Muscle of leg (tissue), 11 donors: ENCODE measurements around the gene CAMTA1. TPM values are rescaled to one million over a fixed set of nuclear protein-coding genes. Genes with fewer than 3 reads are reported as not detected.

Source experiments
- DNase-seq: peaks from one replicate; pipeline ENCODE4 v3.0.0; 2013
- H3K27ac ChIP-seq: one replicate; pipeline ENCODE4 v1.5.1; 2013; ENCODE audit warnings: mild to moderate bottlenecking, low read length, control low read depth
- H3K27me3 ChIP-seq: one replicate; pipeline ENCODE4 v1.6.1; 2013; ENCODE audit warnings: low read length; ENCODE audit not compliant: control insufficient read depth, insufficient read depth
- H3K36me3 ChIP-seq: one replicate; pipeline ENCODE4 v1.6.1; 2013; ENCODE audit warnings: low read length; ENCODE audit not compliant: control insufficient read depth, insufficient read depth
- H3K4me1 ChIP-seq: one replicate; pipeline ENCODE4 v1.6.1; 2013; ENCODE audit warnings: low read length; ENCODE audit not compliant: control insufficient read depth, insufficient read depth
- H3K4me3 ChIP-seq: one replicate; pipeline ENCODE4 v1.5.1; 2013; ENCODE audit warnings: low read length, control low read depth
- H3K9me3 ChIP-seq: replicated peaks from 2 replicates; pipeline ENCODE4 v1.6.1; 2013; ENCODE audit warnings: low read depth, low read length; ENCODE audit not compliant: control insufficient read depth
- WGBS: methylation state at CpG from one replicate; pipeline ENCODE4 v1.1.5; 2013; ENCODE audit warnings: missing lambda C conversion rate; ENCODE audit not compliant: insufficient coverage; 5-methylcytosine and 5-hydroxymethylcytosine counted together
- polyA plus RNA-seq, 8 donors: library from polyadenylated mRNA; unstranded; fragments of 120-200 nt; gene quantifications; one replicate each; pipeline versions ENCODE4 v1.2.1 to v1.2.3, GENCODE V29; 2013; ENCODE audit warnings: inconsistent platforms in 1 of 8, low replicate concordance in 1 of 8; ENCODE audit not compliant: insufficient read length in 8 of 8, insufficient read depth in 1 of 8
- total RNA-seq: library from RNA; stranded (reverse); fragments of 120-200 nt; gene quantifications from one replicate; pipeline ENCODE4 v1.2.4, GENCODE V29; 2013

Gene CAMTA1
- total and polyA plus RNA-seq, 9 donors = 36.4 to 56.4 (median 47.7) TPM

DNA sequence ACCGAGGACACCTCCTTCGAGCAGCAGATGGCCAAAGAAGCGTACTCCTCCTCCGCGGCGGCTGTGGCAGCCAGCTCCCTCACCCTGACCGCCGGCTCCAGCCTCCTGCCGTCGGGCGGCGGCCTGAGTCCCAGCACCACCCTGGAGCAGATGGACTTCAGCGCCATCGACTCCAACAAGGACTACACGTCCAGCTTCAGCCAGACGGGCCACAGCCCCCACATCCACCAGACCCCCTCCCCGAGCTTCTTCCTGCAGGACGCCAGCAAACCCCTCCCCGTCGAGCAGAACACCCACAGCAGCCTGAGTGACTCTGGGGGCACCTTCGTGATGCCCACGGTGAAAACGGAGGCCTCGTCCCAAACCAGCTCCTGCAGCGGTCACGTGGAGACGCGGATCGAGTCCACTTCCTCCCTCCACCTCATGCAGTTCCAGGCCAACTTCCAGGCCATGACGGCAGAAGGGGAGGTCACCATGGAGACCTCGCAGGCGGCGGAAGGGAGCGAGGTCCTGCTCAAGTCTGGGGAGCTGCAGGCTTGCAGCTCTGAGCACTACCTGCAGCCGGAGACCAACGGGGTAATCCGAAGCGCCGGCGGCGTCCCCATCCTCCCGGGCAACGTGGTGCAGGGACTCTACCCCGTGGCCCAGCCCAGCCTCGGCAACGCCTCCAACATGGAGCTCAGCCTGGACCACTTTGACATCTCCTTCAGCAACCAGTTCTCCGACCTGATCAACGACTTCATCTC, 879.1 kb downstream of the CAMTA1 start:
- no peaks in the 10 kb centered on the region for H3K27me3 ChIP-seq
- no peaks in the 10 kb centered on the region for H3K36me3 ChIP-seq
- no peak for DNase-seq
- peaks cover 5% of the 10 kb centered on the region for H3K4me1 ChIP-seq
- H3K4me3 ChIP-seq = no peak overlapping the region
- H3K27ac ChIP-seq = no peak overlapping the region
- no peaks in the 10 kb centered on the region for H3K9me3 ChIP-seq
- 88% methylated on average over 45 of the region's 48 CpGs for WGBS

DNA sequence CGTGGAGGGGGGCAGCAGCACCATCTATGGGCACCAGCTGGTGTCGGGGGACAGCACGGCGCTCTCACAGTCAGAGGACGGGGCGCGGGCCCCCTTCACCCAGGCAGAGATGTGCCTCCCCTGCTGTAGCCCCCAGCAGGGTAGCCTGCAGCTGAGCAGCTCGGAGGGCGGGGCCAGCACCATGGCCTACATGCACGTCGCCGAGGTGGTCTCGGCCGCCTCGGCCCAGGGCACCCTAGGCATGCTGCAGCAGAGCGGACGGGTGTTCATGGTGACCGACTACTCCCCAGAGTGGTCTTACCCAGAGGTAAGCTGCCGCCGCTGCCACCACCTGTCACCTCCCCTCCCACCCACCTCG, 879.6 kb downstream of the CAMTA1 start:
- Histone ChIP-seq H3K9me3 (no peaks in the 10 kb centered on the region), H3K27ac (no peak overlapping the region), H3K4me1 (peaks cover 9% of the 10 kb centered on the region), H3K27me3 (no peaks in the 10 kb centered on the region), H3K36me3 (no peaks in the 10 kb centered on the region), H3K4me3 (no peak overlapping the region)
- 88% methylated on average over 21 of the region's 21 CpGs for WGBS
- no peak for DNase-seq

DNA sequence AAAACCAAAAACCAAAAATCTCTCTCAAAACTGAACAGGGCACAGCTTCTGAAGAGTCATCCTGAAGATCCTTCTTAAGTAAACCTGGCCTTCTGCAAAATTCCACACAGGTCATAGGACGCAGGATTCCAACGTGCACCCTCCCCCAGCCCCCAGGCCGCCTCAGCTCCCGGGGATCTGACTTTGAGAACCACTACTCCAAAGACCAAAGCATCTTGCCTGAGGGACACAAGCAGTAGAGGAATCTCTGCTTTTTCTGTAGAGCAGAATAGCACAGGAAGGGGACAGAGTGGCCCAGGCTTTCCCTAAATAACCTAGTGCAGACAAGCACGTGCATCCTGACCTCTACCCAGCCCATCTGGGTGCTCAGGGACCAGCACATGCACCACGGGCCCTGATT, 881.0 kb downstream of the CAMTA1 start:
- H3K9me3 ChIP-seq = no peaks in the 10 kb centered on the region
- no peaks in the 10 kb centered on the region for H3K36me3 ChIP-seq
- peaks cover 3% of the 10 kb centered on the region for H3K27me3 ChIP-seq
- peaks cover 20% of the 10 kb centered on the region for H3K4me1 ChIP-seq
- WGBS = 80% methylated on average over 3 of the region's 6 CpGs
- H3K4me3 ChIP-seq = no peak overlapping the region
- H3K27ac ChIP-seq = no peak overlapping the region
- no peak for DNase-seq

DNA sequence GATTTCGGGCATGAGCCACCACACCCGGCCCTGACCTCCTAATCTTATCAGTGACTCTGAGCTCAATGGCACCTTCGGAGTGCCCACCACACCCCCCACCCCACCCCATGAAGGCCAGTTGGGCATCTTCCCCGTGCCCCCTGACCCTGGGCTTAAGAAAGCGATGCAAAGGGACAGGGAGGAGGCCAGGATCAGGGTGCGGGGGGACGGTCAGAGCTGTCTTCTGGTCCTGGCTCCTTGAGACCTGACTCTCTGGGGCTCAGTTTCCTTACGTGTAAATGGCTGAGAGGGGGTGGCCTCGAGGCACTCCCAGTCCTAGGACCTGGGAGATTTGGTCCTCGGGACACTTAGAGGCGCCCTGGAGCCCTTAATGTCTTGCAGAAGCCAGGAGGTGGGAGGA, 881.9 kb downstream of the CAMTA1 start:
- Histone ChIP-seq H3K27me3 (peaks cover 3% of the 10 kb centered on the region), H3K36me3 (no peaks in the 10 kb centered on the region), H3K4me3 (no peak overlapping the region), H3K27ac (no peak overlapping the region), H3K4me1 (peaks cover 20% of the 10 kb centered on the region), H3K9me3 (no peaks in the 10 kb centered on the region)
- 85% methylated on average over 7 of the region's 11 CpGs for WGBS
- no peak for DNase-seq

DNA sequence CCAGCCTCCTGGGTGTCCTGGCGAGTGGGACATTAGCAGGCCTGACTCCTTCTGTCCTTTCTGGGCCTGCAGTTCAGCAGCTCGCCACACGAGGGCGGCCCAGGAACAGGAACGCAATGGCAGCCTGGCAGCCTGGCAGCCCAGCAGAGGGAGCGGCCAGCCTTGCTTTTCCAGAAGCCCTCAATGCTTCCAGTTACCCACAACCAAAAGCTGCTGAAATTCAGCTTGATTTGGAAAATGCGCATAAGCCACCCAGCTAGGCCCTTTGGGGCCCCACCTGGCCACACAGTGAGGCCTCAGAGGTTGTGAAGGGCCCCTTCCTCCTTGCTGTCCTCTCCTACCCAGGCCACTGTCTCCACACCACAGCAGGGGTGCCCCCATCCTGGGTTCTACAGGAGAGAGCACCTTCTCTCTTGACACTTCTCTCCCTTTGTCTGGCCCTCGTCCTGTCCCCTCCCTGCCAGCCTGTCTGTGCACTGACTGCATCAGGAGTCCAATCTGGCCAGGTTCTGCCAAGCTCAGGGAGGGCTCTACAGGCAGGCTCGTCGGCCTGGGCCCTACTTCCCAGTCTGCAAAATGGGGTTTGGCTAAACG, 882.5 kb downstream of the CAMTA1 start:
- H3K9me3 ChIP-seq = no peaks in the 10 kb centered on the region
- H3K27me3 ChIP-seq = peaks cover 3% of the 10 kb centered on the region
- WGBS = 16% methylated on average over 11 of the region's 11 CpGs
- no peak overlapping the region for H3K4me3 ChIP-seq
- H3K4me1 ChIP-seq = peaks cover 20% of the 10 kb centered on the region
- H3K27ac ChIP-seq = no peak overlapping the region
- DNase-seq = peak; percentile 88
- no peaks in the 10 kb centered on the region for H3K36me3 ChIP-seq

DNA sequence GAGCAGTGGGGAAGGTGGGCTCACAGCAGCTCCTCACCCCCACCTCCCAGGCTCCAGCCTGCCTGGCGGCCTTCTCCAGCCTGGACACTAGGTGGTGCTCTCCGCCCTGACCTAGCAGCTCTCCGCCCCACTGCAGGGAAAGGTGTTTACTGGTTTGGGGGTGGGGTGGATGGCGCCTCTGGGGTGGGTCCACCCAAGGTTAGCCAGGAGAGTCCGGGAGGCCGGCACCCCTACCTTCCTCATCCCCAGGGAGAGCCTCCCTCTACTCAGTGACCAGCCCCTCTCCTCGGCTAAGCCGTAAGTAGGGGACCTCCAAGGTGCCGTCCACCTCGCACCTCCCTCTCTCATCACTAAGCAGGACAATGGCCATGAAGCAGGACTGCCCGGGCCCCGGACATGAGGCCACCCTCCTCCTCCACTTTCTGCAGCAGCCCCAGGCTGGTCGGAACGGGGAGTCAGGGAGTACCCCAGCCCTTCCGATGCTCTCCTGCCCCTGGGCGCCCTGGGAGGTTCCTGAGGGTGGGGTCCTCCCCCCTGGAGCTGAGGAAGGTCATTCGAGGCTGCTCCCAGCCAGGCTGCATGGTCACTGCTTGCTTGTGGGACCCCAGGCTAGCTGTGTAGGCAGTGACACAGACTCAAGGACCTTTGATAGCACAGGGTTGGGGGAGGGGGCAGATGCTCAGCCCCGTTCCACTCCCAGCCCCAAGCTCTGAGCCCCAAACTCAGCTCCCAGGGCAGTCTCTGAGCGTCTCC, 884.5 kb downstream of the CAMTA1 start:
- H3K4me3 ChIP-seq = no peak overlapping the region
- 17% methylated on average over 10 of the region's 19 CpGs for WGBS
- no peaks in the 10 kb centered on the region for H3K36me3 ChIP-seq
- H3K4me1 ChIP-seq = peaks cover 20% of the 10 kb centered on the region
- peaks cover 3% of the 10 kb centered on the region for H3K27me3 ChIP-seq
- peak; percentile 46 for DNase-seq
- H3K27ac ChIP-seq = no peak overlapping the region
- H3K9me3 ChIP-seq = no peaks in the 10 kb centered on the region

DNA sequence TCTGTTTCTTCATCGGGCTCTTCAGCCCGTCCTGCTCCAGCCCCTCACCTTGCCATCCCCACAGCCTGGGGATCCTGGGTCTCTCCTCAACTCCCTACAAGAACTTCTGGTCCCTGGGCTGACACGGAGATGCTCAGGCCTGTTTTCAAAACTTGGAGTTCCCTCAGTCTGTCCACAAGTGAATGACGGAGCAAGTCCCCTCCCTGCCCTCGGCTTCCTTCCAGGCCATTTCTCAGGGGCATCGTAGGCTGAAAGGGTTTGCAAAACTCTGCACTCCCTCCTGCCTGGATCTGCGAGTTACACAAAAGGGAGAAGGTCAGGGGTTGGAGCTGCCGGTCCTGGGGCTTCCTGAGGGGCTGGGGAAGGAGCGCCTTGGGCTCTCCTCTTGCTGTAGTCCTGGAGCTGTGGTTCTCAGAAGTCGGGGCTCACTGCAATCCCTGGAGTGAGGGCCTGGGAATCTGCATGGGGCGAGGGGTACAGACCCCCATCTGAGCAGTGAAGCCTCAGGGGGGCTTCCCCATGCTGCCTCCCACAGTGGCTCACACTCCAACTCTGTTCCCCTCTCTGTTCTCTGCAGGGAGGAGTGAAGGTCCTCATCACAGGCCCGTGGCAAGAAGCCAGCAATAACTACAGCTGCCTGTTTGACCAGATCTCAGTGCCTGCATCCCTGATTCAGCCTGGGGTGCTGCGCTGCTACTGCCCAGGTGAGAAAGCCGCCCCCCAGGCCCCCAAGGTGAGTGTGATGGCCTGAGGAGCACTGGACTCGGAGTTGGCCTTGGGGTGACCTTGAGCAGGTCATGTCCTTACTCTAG, 885.3 kb downstream of the CAMTA1 start:
- H3K27ac ChIP-seq = no peak overlapping the region
- peaks cover 3% of the 10 kb centered on the region for H3K27me3 ChIP-seq
- 33% methylated on average over 15 of the region's 15 CpGs for WGBS
- peak; percentile 83 for DNase-seq
- H3K4me3 ChIP-seq = no peak overlapping the region
- H3K4me1 ChIP-seq = peaks cover 20% of the 10 kb centered on the region
- no peaks in the 10 kb centered on the region for H3K9me3 ChIP-seq
- no peaks in the 10 kb centered on the region for H3K36me3 ChIP-seq

DNA sequence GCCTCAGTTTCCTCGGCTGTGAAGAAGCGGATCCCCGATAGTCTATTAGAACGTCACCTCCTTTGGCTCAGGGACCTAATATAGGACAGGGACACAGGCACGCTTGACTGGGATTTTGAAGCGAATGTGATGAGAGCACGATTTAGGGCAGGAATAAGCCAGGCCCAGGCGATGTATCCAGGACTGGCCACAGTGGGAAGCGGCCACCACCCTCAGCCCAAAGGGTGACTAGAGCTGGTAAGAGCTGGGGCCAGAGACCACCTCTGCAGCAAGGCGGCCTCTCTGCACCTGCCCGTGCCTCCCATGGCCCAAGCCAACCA, 885.9 kb downstream of the CAMTA1 start:
- Histone ChIP-seq H3K27ac (no peak overlapping the region), H3K4me1 (peaks cover 20% of the 10 kb centered on the region), H3K36me3 (no peaks in the 10 kb centered on the region), H3K4me3 (no peak overlapping the region), H3K27me3 (peaks cover 3% of the 10 kb centered on the region), H3K9me3 (no peaks in the 10 kb centered on the region)
- WGBS = 89% methylated on average over 11 of the region's 11 CpGs
- no peak for DNase-seq

DNA sequence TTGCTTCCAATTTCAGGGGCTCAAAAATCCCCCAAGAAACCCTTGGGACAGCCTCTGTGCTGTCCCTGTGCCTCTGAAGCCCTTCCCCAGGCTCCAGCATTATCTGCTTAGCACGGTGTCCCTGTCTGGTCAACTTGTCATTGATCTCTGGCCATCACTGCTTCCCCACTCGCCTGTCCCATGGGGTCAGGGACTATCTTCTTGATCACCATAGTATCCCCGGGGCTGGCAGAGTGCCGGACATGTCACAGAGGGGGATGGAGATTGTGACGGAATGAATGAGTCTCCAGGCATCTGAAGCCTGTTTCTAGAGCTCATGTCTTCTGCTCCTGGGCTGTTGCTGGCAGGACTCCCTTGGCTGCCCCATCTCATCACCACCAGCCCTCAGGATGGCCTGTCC, 886.4 kb downstream of the CAMTA1 start:
- 49% methylated on average over 3 of the region's 5 CpGs for WGBS
- Histone ChIP-seq H3K27ac (no peak overlapping the region), H3K4me3 (no peak overlapping the region), H3K9me3 (no peaks in the 10 kb centered on the region), H3K36me3 (no peaks in the 10 kb centered on the region), H3K4me1 (peaks cover 20% of the 10 kb centered on the region), H3K27me3 (peaks cover 3% of the 10 kb centered on the region)
- no peak for DNase-seq

DNA sequence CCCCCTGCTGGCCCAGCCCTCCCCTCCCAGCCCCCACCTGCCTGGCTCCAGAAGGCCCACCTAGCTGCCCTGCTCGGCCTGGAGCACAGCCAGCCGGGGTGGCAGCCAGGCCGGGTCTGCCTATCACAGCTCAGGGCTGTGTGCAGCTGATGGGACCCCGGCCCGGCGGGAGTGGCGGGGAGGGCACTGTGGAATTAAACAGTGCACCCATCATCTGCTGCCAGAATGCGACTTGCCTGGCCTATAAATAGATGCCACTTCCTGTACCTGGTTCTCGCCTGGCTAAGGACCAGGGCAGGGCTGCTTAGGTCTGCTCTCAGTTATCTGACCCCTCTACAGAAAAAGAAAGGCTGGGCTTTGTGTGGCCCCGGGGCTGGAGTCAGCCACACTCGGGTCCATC, 887.6 kb downstream of the CAMTA1 start:
- Histone ChIP-seq H3K4me1 (peaks cover 17% of the 10 kb centered on the region), H3K9me3 (no peaks in the 10 kb centered on the region), H3K36me3 (no peaks in the 10 kb centered on the region), H3K4me3 (no peak overlapping the region), H3K27ac (no peak overlapping the region), H3K27me3 (peaks cover 3% of the 10 kb centered on the region)
- WGBS = 71% methylated on average over 11 of the region's 11 CpGs
- no peak for DNase-seq
